ENCODE data around the gene ARHGAP31. TPM values are rescaled to one million over a fixed set of nuclear protein-coding genes. Genes with fewer than 3 reads are reported as not detected.
A peak's percentile ranks its signal among the peaks of the same experiment; 100 is the strongest.
"Not testable (repeated sequence)": the region's sequence is repeated elsewhere in the genome, so short reads cannot be mapped to it uniquely, and the experiment has no call there.

ARHGAP31 gene
- total RNA-seq, 1 experiment from 2014 or later, result 1.5 TPM

DNA sequence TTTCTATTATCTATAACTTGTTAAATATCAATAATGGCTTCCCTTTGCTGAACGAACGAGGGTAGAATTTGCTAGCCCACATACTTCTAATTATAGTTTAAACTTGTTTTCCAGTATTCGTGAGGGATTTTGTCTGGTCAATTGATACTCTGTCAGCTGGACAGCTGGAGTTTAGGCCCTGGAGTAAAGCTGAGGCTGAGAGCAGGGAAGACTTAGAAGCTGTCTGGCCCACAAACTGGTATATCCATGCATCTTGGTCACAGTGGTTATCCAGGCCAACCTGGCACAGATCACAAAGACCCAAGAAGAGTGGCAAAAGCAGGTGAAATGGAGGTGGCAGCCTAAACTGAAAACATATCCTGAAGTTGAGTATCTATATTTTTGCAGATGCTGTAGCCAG is 19.3 kb downstream of the ARHGAP31 start:
- DNase-seq (ENCODE audit: low read depth), result no peak
- in situ Hi-C loops (cut with HindIII; ENCODE audit: low pct_unique_long_range_greater_than_20kb, low sequenced_read_pairs), result no loop called here

DNA sequence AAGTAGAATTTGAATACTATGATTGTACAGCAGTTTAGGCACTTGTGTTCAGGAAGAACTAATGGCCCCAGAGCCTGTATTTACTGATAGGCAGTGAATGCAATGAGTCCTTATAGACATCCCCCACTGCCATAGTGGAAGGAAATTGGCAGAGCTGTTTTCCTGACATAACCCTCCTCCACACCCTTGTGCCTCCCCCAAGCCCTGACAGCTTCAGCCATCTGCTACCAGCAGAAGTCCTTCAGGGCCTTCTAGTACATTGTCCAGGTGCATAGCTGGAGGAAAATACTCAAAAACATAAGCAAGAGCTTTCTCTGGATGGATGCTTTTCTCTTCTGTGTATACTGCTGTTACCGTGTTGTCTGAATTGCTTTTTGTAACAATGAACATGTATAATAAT is 20.6 kb downstream of the ARHGAP31 start:
- in situ Hi-C loops (cut with HindIII; ENCODE audit: low pct_unique_long_range_greater_than_20kb, low sequenced_read_pairs), result no loop called here
- DNase-seq (ENCODE audit: low read depth), result no peak

DNA sequence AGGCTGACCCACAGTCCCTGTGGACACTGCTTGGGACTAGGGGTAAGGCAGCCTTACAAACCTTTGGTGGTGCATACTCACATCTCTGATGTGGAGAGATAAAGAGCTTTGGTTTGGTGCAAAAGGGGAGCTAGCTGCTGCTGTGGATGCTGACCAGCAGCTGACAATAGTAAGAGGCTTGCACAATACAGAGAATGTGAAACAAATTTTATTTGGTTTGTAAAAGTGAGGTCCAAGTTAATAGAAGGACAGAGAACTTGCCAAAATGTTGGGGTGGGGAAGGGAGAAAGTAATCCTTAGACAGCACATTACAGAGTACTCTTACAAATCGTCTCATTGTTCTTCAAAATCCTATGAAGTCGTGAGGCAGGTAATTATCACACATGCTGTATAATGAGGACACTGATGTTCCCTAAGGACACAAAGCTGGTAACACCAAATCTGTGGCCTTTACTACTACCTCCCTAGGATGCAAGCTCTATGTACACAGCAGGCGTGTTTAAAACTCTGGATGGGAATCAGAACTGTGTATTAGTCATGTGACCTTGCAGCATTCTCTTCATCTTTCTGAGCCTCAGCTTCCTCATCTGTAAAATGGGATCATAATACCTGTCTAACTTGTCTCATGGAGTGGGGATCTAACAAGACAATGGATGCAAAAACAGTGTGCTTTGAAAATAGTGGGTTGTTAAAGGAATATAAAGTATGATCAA is 21.6 kb downstream of the ARHGAP31 start:
- DNase-seq (ENCODE audit: low read depth), result no peak
- in situ Hi-C loops (cut with HindIII; ENCODE audit: low pct_unique_long_range_greater_than_20kb, low sequenced_read_pairs), result no loop called here

DNA sequence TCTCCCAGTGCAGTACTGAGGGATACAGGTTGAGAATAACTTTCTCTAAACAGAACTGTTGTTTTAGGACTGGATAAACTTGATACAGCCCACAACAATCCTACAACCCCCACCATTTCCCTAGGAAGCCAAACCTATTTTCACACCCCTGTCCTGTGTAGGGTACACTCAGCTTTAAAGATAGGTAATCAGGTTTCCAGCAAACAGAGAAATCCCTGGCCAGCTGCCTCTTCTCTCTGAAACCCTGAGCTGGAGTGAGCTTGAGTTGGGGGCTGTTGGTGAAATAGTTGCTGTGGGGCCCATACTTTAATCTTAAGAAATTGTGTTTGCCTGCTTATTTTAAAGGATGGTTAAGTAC is 22.1 kb downstream of the ARHGAP31 start:
- DNase-seq (ENCODE audit: low read depth), result no peak
- in situ Hi-C loops (cut with HindIII; ENCODE audit: low pct_unique_long_range_greater_than_20kb, low sequenced_read_pairs), result no loop called here

DNA sequence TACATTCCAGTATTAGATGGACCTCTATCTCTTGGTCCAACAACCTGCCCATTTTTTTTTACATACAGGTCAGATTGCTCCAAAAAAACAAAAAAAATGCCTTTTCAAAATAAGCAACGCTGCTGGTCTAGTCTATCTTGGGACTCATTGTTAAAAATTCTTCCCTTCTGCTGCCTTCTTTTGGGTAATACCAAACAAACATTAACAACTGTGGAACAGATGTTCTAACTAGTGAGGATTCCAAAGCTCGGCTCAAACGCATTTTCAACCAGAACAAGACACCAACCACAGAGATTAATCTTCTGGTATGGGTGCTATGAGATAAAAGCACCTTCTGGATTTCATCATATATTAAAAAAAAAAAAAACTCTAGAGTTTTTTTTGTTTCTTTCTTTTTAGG is 24.7 kb downstream of the ARHGAP31 start:
- no peak for DNase-seq (ENCODE audit: low read depth)
- in situ Hi-C loops (cut with HindIII; ENCODE audit: low pct_unique_long_range_greater_than_20kb, low sequenced_read_pairs), result no loop called here

DNA sequence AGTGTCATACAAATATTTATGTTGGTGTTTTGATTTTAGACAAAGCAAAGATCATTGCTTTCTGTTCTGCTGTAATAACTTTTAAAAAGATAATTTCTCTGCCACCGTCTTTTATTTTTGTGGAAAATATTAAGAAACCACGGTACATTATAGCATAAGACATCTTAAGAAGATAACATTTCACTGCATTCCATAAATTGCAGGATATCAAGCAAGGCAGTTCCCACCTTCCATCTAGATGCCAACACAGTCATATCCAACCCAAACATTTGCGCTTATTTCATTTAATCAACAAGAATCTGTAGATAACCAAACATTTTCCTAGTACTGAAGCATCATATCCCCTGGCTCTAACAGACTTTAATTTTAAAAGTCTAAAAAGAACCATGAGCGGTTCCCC is 25.1 kb downstream of the ARHGAP31 start:
- in situ Hi-C loops (cut with HindIII; ENCODE audit: low pct_unique_long_range_greater_than_20kb, low sequenced_read_pairs), result no loop called here

DNA sequence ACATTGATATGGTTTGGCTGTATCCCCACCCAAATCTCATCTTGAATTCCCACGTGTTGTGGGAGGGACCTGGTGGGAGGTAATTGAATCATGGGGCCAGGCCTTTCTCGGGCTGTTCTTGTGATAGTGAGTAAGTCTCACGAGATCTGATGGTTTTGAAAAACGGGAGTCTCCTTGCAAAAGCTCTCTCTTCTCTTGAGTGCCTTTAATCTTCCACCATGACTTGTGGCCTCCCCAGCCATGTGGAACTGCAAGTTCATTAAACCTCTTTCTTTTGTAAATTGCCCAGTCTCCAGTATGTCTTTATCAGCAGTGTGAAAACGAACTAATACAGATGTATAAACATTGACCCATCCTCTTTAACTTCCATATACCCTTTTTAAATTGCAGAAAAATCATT is 26.6 kb downstream of the ARHGAP31 start:
- DNase-seq (ENCODE audit: low read depth); in situ Hi-C loops (cut with HindIII; ENCODE audit: low pct_unique_long_range_greater_than_20kb, low sequenced_read_pairs): not testable (repeated sequence)

More for the DNA sequence above, 25.1 kb downstream of the ARHGAP31 start:
- DNase-seq (ENCODE audit: low read depth), result no peak

DNA sequence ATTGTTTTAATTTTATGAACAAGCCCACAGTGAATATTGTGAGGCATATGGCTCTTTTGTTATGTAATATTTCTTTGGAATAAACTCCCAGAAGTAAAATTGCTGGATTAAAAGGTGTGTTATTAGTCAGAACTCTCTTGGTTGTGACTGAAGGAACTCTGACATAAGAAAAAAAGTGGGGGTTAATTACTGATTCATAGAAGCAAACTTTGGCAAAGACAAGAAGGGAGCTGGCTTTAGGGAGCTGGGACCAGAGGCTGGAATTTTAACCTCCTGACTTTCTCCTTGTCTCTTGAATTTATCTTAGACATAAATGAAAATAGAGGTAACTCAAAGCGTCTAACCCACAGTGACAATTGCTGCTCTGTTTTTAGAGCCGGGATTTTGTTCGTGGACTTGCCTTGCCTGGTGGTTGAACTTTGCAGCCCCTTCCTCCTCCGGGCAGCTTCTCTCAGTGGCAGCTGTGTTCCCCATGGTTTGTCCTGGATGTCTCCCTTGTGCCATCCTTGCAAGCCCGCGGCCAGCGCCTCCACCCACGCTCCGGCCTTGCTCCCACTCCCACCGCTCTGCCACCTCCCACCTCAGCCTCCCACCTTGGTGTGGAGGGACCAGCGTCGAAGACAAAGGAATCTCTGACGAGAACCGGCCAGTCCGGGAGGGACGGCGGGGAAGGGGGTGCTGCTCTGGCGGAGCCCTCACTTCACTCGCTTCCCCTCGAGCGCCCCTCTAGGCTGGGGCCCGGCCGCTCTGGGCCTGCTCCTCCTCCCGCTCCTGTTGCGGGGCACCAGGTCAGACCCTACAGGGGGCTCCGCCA is 28.0 kb downstream of the ARHGAP31 start:
- in situ Hi-C loops (cut with HindIII; ENCODE audit: low pct_unique_long_range_greater_than_20kb, low sequenced_read_pairs), result no loop called here
- no peak for DNase-seq (ENCODE audit: low read depth)

DNA sequence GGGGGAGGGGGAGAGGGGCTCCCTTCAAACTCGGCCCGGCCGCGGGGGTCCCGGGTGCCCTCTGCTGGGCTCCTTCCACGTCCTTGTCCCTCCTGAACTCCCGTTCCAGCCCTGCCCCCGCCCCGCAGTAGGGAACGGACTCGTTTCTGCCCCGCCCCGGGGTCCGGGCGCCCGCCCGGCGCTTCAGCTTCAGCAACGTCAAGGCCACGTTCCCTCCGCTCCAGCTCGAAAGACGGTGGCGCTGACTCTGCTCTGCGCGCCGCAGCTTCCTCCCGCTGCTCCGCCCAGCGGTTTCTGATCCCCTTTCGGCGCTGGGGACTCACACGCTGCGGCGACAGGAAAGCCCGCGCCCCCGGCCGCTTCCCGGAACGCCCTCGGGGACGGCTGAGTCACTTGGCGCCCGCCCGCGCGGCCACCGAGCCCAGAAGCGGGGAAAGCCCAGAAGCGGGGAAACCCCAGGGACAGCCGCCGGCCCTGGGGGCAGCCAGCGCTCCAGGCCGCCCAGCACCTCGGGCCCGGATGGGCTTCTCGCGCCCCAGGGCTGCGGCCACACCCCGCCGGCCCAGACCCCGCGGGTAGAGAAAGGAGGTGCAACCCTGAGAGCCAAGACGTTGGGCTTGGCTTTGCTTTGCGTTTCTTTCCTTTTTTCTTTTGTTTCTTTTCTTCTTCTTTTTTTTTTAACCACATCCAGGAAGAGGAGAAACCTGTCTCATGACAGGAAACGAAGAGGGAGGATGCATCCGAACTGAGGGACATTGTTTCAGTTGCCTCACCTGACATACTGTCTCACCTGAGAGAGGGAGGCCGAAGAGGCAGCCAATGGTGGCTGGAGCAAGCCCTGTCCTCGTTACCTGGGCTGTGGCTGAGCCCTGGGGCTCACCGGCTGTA is 28.9 kb downstream of the ARHGAP31 start:
- DNase-seq (ENCODE audit: low read depth), result peak; percentile 86
- in situ Hi-C loops (cut with HindIII; ENCODE audit: low pct_unique_long_range_greater_than_20kb, low sequenced_read_pairs), result no loop called here

DNA sequence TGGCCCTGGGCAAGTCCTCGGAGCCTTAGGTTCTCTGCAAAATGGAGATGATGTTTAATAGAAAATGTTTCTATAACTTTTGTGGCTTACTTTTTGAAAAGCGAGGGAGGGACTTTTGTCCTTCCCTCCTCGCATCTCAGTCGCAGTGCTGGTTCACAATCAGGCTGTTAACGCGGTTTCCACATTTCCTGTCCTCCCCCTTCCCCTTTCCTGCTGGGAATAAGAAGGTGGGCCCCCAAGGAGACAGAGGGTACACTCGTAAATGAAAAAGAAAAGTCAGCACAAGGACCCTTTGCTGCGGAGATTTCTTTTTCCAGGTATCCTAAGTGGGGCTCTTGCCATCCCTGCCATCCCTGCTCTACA is 29.5 kb downstream of the ARHGAP31 start:
- in situ Hi-C loops (cut with HindIII; ENCODE audit: low pct_unique_long_range_greater_than_20kb, low sequenced_read_pairs), result no loop called here
- DNase-seq (ENCODE audit: low read depth), result peak; percentile 6

DNA sequence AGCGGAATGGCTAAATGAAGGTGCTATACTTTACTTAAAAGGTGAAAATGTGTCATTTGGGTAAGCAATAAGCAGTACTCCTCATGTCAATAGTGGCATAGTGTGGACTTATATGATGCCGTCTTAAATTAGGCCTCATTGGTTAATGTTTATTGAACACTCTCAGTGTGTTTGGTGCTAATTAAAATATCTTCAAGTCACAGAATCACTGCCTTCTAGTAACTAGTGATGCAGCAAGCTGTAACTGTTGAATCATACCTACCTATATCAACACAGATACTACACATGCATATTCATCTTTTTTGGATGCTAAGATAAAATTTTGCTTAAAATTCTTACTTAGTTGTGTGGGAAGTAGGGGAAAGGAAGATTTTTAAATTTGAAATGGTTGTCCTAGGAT is 30.7 kb downstream of the ARHGAP31 start:
- in situ Hi-C loops (cut with HindIII; ENCODE audit: low pct_unique_long_range_greater_than_20kb, low sequenced_read_pairs), result no loop called here
- DNase-seq (ENCODE audit: low read depth), result no peak

DNA sequence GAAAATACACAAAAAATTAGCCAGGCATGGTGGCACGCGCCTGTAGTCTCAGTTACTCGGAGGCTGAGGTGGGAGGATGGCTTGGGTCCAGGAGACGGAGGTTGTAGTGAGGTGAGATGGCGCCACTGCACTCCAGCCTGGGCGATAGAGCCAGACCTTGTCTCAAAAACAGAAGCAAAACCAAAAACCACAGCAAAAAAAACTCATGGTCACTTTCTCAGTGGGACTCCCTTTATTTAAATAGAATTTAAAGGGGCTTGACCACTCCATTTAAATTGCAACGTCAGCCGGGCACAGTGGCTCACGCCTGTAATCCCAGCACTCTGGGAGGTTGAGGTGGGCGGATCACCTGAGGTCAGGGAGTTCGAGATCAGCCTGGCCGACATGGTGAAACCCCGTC is 32.8 kb downstream of the ARHGAP31 start:
- in situ Hi-C loops (cut with HindIII; ENCODE audit: low pct_unique_long_range_greater_than_20kb, low sequenced_read_pairs), result no loop called here
- DNase-seq (ENCODE audit: low read depth), result no peak

DNA sequence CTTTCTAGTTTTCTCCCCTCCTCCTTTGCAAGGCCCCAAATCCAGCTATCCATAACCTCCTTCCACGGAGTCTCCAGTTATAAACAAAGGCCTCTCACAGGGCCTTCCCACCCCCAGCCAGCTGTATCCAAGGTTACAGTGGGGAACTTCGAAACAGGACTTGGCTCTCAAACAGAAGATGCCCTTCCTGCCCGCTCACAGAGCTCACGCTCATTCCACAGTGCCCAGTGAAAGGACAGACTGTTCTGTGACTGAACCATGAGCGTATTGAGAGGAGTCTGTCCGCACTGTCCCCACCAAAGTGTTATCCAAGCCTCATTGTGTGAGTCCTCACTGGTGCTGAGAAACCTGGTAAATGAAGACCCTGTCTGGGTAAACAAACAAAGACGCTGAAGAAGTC is 35.4 kb downstream of the ARHGAP31 start:
- in situ Hi-C loops (cut with HindIII; ENCODE audit: low pct_unique_long_range_greater_than_20kb, low sequenced_read_pairs), result no loop called here
- DNase-seq (ENCODE audit: low read depth), result no peak

DNA sequence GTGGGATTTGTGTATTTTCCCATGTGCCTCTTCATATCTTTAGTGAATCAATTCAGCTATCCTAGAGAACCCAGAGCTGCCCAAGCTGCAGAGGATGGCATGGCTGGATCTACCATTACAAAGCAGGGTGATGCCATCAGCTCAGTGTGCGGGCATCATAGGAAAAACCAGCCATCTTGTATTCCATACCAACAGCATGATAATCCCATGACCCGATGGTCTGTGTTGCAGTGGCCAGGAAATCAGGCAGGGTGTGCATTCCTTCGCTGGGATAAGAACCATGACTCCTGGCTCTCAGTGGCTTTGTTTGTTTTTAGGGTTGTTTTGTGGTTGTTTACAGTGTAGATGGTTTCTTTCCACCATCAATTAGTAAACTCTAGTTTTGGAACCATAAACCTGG is 36.0 kb downstream of the ARHGAP31 start:
- in situ Hi-C loops (cut with HindIII; ENCODE audit: low pct_unique_long_range_greater_than_20kb, low sequenced_read_pairs), result no loop called here
- DNase-seq (ENCODE audit: low read depth), result no peak

DNA sequence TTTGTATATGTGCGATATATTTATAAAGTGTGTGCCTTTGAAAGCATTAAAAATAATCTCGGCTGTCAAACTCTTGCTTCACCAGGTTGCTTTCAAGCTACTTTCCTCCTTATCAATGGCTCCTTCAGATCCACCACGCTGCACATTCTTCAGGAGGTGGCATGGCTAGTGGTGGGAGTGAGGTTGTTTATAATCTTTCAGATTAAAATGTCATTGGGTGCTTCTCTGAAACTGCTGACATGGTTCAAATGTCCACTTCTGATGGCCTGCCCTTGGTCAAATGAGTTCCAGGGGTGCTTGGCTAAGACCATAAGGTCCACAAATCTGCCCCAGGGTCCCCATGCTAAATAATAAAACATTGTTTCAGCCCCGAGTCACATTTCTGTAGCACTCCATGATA is 36.7 kb downstream of the ARHGAP31 start:
- no peak for DNase-seq (ENCODE audit: low read depth)
- in situ Hi-C loops (cut with HindIII; ENCODE audit: low pct_unique_long_range_greater_than_20kb, low sequenced_read_pairs), result no loop called here

DNA sequence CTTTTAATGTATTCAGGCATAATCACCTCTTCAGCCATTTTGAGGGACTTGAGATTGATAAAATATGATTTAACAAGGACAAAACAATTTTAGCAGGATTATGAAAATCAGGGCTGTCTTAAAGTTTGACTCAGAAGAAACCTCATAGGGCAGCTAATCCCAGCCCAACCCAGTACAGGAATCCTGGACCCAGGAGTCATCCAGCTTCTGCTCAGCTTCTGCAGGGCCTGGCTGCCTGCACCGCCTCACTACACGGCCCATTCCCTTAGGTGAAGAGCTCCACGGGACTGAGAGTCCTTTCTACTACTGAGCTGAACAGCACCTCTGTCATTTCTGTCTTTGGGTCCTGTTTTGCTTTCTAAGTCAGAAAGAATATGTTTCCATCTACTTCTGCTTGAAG is 37.5 kb downstream of the ARHGAP31 start:
- in situ Hi-C loops (cut with HindIII; ENCODE audit: low pct_unique_long_range_greater_than_20kb, low sequenced_read_pairs), result no loop called here
- DNase-seq (ENCODE audit: low read depth), result no peak

DNA sequence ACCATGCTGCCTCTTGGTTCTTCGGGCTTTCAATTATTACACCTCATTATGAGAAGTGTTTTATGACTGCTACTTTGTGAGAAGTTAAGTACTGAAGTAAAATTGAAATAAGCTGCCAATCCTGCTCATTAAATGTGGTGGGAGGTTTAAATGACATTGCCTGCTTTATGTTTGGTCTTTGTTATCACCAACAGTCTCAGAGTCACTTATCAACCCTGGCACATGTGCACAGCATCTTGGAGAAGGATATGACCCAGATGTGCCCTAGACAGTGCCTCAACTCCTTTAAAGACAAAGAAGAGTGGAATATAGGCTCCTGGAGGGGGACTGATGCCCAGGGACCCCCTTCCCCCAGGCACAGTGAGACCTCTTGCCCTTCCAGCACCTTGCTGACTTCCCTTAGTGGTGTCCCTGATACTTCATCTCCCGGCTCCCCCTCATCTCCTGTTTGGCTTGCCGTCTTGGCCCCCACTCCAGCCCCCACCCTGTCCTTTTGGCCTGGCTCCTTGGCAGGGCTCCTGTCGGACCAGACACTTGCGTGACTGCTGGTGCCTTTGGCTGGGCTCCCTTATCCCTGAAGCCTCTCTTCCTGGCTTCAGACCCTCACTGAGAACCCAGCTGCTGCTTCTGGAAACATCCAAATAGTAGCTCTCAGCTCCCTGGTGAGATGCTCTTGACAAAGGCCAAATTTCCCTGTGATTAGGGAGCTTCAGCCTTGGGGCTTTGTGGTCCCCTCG is 39.8 kb downstream of the ARHGAP31 start:
- DNase-seq (ENCODE audit: low read depth), result no peak
- in situ Hi-C loops (cut with HindIII; ENCODE audit: low pct_unique_long_range_greater_than_20kb, low sequenced_read_pairs), result no loop called here

DNA sequence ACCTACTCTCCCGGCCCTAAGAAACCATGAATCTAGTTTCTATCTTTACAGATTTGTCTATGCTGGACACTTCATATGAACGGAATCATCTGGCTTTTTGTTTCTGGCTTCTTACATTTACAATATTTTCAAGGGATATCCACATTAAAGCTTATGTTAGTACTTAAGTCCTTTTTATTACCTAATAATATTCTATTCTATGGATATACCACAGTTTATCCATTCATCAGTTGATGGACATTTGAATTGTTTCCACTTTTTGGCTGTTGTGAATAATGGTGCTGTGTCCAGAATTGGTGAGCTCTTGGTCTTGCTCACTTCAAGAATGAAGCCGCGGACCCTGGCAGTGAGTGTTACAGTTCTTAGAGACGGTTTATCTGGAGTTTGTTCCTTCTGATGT is 42.6 kb downstream of the ARHGAP31 start:
- DNase-seq (ENCODE audit: low read depth), result no peak
- in situ Hi-C loops (cut with HindIII; ENCODE audit: low pct_unique_long_range_greater_than_20kb, low sequenced_read_pairs), result no loop called here

Measured in Caki2 (cell line).